ENCODE measurements around the gene DYSF.

DYSF gene

DNA sequence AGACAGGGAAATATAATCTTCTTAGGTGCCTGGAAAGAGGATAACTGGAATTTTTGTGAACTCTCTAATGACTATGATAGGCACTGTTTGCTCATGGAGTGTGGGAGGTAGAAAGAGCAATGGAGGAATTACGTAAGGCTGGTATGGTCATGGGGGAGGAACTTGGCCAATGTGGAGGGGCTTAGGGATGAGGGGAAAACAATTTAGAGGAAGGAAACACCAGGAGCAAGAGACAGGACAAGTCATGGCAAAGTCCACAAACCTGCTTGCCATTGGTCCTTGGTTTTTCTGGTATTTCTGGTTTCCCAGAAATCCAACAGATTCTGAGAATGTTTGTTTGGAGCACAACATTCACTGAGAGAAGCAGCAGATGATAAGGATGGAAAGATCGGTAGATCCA lies 274.2 kb downstream of the DYSF start:
- TF ChIP-seq, protein P1, sequence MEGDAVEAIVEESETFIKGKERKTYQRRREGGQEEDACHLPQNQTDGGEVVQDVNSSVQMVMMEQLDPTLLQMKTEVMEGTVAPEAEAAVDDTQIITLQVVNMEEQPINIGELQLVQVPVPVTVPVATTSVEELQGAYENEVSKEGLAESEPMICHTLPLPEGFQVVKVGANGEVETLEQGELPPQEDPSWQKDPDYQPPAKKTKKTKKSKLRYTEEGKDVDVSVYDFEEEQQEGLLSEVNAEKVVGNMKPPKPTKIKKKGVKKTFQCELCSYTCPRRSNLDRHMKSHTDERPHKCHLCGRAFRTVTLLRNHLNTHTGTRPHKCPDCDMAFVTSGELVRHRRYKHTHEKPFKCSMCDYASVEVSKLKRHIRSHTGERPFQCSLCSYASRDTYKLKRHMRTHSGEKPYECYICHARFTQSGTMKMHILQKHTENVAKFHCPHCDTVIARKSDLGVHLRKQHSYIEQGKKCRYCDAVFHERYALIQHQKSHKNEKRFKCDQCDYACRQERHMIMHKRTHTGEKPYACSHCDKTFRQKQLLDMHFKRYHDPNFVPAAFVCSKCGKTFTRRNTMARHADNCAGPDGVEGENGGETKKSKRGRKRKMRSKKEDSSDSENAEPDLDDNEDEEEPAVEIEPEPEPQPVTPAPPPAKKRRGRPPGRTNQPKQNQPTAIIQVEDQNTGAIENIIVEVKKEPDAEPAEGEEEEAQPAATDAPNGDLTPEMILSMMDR (conservative IDR thresholded peaks at IDR 0.05; ENCODE audit: low read depth): no peak
- POLR2A ChIA-PET (ENCODE audit: low non-redundant PET): no interaction called here
- peak; percentile 52 for DNase-seq (ENCODE audit: low spot score)
- no peak overlapping the region for H3K27ac ChIP-seq
- CTCF ChIA-PET: no interaction called here

DNA sequence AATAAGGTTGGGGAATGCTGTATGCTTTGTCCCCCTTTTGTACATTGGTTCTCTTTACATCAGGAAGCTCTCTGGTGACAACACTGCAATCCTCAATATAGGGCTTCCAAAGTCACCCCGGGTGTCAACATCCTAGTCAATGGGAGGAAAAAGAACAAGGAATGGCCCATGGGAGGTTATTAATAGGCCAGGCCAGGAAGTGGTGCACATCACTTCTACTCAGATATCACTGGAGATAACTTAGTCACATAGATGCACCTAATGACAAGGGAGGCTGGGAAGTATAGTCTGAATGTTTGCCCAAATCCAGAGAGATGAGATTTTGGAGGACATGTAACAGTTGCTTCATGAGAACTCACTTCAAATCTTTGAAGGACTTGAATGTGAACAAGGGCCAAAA lies 274.7 kb downstream of the DYSF start:
- TF ChIP-seq, protein P1 (conservative IDR thresholded peaks at IDR 0.05; ENCODE audit: low read depth): no peak
- ChIA-PET POLR2A (ENCODE audit: low non-redundant PET) (no interaction called here), CTCF (no interaction called here)
- no peak overlapping the region for H3K27ac ChIP-seq
- DNase-seq (ENCODE audit: low spot score): no peak

DNA sequence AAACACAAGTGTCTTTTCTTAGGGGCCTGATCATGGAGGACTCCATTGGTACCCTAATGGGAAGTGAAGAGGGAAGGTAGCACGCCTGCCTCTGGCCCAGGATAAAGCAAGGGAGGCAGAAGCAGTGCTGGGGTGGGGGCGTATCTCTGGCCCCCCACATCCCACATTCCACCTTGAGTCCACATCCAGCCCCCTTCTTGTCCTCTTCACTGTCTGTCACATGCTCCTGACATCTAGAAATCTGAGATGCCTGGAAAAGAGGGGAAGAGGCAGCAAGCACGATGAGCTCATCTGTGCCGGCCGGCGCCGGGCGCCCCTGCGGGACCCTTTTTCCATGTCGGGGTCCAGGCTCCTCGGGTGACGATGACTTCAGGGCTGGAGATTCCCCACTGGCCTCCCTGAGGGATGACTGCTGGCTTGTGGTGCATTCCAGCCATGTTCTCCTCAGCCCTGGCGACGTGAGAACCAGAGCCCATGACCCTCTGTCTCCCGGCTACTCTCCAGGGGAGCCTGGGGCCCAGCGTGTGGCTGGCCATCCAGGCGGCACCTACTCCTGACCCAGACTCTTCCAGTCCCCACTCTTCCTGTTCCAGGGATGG lies 277.5 kb downstream of the DYSF start:
- no peak for DNase-seq (ENCODE audit: low spot score)
- POLR2A ChIA-PET (ENCODE audit: low non-redundant PET): no interaction called here
- no peak overlapping the region for H3K27ac ChIP-seq
- CTCF ChIA-PET: no interaction called here
- TF ChIP-seq, protein P1 (conservative IDR thresholded peaks at IDR 0.05; ENCODE audit: low read depth): no peak

DNA sequence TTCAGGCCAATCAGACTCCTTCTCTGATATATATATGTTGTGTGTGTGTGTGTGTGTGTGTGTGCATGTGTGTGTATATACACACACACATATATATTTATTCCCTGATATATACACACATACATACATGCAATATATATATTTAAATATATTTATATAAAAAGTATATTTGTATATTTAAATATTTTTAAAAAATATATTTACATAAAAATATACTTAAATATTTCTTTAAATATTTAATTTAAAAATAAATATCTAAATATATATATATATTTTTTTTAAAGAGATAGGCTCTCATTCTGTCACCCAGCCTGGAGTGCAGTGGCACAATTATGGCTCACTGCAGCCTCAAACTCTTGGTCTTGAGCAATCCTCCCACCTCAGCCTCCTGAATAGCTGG lies 281.3 kb downstream of the DYSF start:
- no peak for DNase-seq (ENCODE audit: low spot score)
- CTCF ChIA-PET: no interaction called here
- TF ChIP-seq, protein P1 (conservative IDR thresholded peaks at IDR 0.05; ENCODE audit: low read depth): no peak
- POLR2A ChIA-PET (ENCODE audit: low non-redundant PET): no interaction called here
- no peak overlapping the region for H3K27ac ChIP-seq

DNA sequence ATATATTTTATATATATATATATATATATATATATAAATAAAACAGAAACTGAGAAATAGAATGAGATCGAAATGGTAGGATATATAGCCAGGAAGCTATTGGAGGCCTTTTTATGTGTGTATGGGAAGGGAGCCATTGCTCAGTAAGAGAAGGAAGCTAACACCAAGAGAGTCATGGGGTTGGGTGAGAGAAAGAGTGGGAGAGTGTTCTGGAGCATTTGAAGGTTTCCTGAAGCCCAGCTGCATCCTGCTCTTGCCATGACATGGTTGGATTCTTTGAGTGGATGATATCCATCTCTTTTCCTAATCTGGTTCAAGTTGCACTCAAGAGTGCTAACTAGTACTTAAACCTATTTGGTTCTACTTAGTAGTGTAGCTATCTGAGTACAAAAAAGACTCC lies 282.3 kb downstream of the DYSF start:
- TF ChIP-seq, protein P1 (conservative IDR thresholded peaks at IDR 0.05; ENCODE audit: low read depth): no peak
- no peak for DNase-seq (ENCODE audit: low spot score)
- CTCF ChIA-PET: no interaction called here
- H3K27ac ChIP-seq: no peak overlapping the region
- POLR2A ChIA-PET (ENCODE audit: low non-redundant PET): no interaction called here

Measured in RWPE1 (cell line).